A549 treated with ZK216348 at 1 μM for 4 hours (cell line): ENCODE measurements around the gene KLHL26. TPM values are rescaled to one million over a fixed set of nuclear protein-coding genes. Genes with fewer than 3 reads are reported as not detected.

Source experiments
- total RNA-seq: library from RNA; stranded (reverse); fragments of 200-300 nt; extraction: Qiagen RNA extraction; gene quantifications from 5 replicates; pipeline ENCODE4 v1.2.3, GENCODE V29; 2022; ENCODE audit warnings: low read depth

Gene KLHL26, protein sequence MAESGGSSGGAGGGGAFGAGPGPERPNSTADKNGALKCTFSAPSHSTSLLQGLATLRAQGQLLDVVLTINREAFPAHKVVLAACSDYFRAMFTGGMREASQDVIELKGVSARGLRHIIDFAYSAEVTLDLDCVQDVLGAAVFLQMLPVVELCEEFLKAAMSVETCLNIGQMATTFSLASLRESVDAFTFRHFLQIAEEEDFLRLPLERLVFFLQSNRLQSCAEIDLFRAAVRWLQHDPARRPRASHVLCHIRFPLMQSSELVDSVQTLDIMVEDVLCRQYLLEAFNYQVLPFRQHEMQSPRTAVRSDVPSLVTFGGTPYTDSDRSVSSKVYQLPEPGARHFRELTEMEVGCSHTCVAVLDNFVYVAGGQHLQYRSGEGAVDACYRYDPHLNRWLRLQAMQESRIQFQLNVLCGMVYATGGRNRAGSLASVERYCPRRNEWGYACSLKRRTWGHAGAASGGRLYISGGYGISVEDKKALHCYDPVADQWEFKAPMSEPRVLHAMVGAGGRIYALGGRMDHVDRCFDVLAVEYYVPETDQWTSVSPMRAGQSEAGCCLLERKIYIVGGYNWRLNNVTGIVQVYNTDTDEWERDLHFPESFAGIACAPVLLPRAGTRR
- total RNA-seq, result 1.7 to 5.3 TPM (median 3.4 TPM) in 5 replicates

DNA sequence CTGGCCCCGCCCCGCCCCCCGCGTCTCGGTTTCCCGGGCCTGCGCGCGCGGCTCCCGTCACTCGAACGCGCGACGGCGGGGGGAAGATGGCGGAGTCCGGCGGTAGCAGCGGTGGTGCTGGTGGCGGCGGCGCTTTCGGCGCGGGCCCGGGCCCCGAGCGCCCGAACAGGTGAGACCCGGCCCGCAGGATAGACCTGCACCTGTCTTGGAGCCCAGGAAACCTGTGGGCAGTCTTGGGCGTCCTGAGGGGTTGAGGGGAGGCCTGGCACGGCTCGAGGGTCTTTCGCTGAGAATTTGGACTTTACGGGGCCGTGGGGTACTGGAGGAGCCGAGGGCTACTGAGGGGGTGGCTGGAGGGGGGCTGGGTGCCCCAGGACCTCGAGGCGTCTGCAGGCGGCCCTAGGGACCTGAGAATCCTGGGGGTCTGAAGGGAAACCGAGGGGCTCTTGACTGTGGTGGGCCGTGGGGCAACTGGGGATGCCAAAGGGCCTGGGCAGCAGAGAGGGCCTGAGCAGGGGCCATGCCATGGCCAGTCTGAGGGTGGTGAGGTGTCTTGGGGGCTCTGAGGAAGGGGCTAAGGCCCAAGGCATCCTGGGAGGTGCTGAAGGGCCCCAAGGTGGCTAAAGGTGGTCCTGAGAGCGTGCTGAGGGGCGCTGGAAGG lies at the start of gene KLHL26:
TSS of gene KLHL26 (plus strand) at position 60 of the 661 bp plus-strand sequence. CDS start at position 87, 27 bp downstream.

DNA sequence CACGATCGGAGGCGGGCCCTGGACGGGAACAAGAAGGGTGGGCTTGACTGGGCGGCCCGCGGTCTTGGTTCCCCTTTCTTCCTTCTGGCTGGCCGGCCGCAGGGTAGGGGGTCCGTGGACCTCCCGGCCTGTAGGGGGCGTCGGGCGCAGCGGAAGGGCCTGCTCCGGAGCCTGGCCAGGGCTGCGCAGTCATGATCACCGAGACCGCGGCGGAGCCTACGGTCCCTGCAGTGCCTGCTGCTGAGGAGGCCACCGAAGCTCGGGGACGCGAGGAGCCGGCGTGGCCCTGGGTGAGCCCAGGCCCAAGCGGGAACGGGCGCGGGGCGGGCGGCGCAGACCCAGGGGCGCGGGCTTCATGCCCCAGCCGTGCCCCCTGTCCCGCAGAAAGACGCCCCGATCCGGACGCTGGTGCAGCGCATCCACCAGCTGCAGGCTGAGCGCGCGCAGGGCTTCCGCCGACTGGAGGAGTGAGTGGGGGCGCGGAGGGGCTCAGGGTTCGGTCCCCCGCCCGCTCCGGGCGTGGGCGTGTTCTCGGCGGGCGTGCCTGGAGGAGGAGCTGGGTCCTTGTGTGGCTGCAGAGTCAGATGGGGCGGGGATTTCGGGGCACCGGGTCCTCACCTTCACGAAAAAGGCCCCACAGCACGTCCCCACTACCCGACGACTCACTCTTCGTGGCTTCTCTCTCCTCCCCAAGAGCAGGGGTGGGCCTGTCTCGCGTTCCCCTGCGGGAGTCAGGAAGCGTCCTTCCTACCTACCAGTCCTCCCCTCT lies 48.0 kb upstream of the KLHL26 start, which contains the start of gene REX1BD:
TSS of gene REX1BD (plus strand) at position 188 of the 769 bp plus-strand sequence. CDS start at position 192, 4 bp downstream.

DNA sequence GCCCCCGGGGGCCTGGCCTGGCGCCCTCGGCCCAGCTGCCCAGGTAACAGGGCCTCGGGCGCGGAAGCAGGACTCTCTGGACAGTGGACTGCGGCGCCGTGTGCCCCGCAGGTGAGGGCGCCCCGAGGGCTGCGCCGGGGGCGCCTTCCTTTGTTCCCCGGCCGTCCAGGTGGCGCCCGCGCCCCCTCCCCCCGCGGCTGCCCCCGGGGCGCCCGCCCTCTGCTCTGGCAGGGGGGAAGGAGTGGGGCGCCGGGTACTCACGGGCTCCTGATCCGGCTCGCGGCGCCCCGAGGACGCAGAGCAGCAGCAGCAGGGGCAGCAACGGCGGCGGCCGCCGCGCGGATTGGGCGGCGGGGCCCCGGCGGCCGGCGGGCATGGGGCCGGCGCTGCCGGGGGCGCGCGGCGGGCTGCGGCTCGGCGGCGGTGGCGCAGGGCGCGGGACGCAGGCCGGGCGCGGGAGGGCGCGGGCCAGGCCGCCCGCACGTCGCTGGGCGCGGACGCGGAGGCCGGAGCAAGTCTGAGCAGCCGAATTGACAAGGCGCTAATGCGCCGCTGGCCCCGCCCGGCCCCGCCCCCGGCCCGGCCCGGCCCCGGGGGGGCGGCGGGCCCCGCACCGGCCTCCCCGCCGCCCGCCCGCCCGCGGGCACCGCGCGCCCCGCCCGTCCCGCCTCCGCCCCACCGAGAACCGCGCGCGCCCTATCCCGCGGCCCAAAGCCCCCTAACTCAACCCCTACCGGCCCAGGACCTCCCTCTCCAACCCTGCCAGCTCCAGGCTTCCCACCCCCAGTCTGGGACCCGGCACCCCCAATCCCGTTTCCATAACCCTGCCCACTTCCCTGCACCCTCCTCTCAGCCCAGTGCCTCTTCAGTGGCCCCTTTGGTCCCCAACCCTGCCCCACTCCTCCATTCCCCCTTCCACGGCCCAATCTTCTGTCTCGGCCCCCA lies 30.3 kb upstream of the KLHL26 start, which contains the start of gene CRLF1:
TSS of gene CRLF1 (minus strand) at position 519 of the 945 bp plus-strand sequence. CDS start at position 376, 143 bp downstream.

DNA sequence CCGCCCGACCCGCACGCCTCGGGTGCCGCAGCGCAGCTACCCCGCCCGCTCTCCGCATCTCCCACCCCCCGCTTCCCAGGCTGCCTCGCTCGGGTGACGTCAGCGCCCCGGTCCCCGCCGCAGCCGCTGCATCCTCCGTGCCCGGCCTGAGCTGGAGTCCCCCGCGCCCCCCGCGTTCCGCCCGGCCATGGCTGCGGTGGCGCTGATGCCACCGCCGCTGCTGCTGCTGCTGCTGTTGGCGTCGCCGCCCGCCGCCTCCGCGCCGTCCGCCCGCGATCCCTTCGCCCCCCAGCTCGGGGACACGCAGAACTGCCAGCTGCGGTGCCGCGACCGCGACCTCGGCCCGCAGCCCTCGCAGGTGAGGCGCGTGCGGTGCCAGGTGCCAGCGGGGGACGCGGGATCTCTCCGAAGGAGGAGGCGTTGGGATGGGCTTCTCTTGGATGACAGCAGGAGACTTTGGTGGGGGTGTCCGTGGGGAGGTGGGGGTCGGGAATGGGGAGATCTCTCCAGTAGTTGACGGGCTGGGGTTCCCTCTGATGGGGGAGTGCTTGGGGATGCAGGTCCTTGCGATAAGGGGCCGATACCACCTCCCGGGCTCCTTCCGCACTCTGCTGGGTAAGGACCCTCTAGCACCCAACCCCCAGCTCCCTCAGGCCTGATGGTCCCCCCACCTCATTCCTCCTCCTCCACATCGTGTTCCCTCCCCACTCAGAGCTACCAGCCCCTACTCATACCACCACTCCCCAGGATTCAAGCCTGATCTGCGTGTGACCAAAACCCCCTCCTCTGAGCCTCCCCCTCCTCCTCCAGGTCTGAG lies 23.8 kb upstream of the KLHL26 start, which contains the start of gene TMEM59L:
TSS of gene TMEM59L (plus strand) at position 99 of the 817 bp plus-strand sequence. CDS start at position 188, 89 bp downstream.

DNA sequence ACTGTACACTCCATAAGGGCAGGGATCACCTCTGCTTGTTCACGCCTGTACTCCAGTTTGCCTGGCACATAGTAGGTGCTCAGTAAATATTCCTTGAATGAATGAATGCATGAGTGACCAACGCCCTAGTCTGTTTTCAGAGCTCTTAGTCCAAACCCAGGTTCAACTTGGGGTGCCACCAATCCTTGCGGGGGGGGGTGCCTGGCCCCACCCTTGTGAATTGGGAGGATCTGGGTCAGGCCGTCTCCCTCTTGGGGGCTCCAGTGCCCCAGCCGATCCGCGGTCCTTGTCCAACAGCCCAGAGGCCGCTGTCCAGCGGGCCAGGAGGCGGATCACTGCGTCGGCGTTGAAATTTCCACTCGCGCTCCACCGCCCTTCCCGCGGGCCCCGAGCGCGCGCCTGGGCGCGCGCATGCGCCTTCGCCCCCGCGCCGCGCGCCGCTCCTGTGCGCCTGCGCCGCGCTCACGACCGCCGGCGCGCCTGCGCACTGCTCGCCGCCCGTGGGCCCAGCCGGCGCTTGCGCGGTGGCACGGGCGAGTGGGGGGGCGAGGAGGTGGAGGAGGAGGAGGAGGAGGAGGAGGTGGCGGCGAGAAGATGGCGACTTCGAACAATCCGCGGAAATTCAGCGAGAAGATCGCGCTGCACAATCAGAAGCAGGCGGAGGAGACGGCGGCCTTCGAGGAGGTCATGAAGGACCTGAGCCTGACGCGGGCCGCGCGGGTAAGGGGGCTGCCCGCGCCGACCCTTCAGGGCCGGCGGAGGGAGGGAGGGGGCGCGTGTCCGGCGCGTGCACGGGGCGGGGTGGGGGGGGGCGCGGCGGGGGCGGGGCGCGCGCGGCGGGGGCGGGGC lies 46.5 kb downstream of the KLHL26 start, which contains the start of gene CRTC1:
TSS of gene CRTC1 (plus strand) at position 572 of the 849 bp plus-strand sequence. CDS start at position 595, 23 bp downstream.

Other genes with a start within 250 kb of the KLHL26 start
- not detected in 5 replicates for gene LRRC25, start 239.4 kb upstream of the KLHL26 start, total RNA-seq
- gene SSBP4, start 217.6 kb upstream of the KLHL26 start, total RNA-seq, result 30.2 to 51.6 TPM (median 49.6 TPM) in 5 replicates
- gene ISYNA1, start 198.9 kb upstream of the KLHL26 start, total RNA-seq, result 28.6 to 46.9 TPM (median 39.3 TPM) in 5 replicates
- gene ELL, start 115.0 kb upstream of the KLHL26 start, total RNA-seq, result 3.7 to 6.5 TPM (median 5.4 TPM) in 5 replicates
- gene FKBP8, start 93.5 kb upstream of the KLHL26 start, total RNA-seq, result 85.4 to 164 TPM (median 152 TPM) in 5 replicates
- gene KXD1, start 79.2 kb upstream of the KLHL26 start, total RNA-seq, result 74.1 to 108 TPM (median 102 TPM) in 5 replicates
- gene UBA52, start 65.2 kb upstream of the KLHL26 start, total RNA-seq, result 1,053 to 1,266 TPM (median 1,114 TPM) in 5 replicates
- gene REX1BD, start 48.2 kb upstream of the KLHL26 start, total RNA-seq, result 31.0 to 64.3 TPM (median 56.1 TPM) in 5 replicates
- gene CRLF1, start 30.2 kb upstream of the KLHL26 start, total RNA-seq, result 2.6 to 5.8 TPM (median 3.3 TPM) in 5 replicates
- gene TMEM59L, start 24.2 kb upstream of the KLHL26 start, total RNA-seq, result 5.8 to 6.2 TPM (median 6.0 TPM) in 5 replicates
- gene CRTC1, start 46.7 kb downstream of the KLHL26 start, total RNA-seq, result 2.5 to 5.8 TPM (median 4.7 TPM) in 5 replicates
- 0.09 to 0.15 TPM (median 0.12 TPM) in 4 of 5 replicates, not detected in the other for gene COMP, start 154.3 kb downstream of the KLHL26 start, total RNA-seq
- 24.1 to 45.3 TPM (median 41.7 TPM) in 5 replicates for gene UPF1, start 194.9 kb downstream of the KLHL26 start, total RNA-seq